OCI-LY3 (cell line): ENCODE measurements around the gene TSPAN14.

Experiments used
- EZH2phosphoT487 ChIP-seq: fragments of 200-600 bp; shearing (Covaris generic); IDR thresholded peaks from 2 replicates; pipeline ENCODE4 v1.6.1; 2018; ENCODE audit warnings: antibody characterized with exemption, mixed run types, low read depth
- TF ChIP-seq, protein P1 (sequence below): fragments of 200-600, 300-600 bp; sonication (generic); IDR thresholded peaks from 2 replicates; pipeline ENCODE4 v1.5.1; 2014; ENCODE audit warnings: antibody characterized with exemption, low read length, low read depth

DNA sequence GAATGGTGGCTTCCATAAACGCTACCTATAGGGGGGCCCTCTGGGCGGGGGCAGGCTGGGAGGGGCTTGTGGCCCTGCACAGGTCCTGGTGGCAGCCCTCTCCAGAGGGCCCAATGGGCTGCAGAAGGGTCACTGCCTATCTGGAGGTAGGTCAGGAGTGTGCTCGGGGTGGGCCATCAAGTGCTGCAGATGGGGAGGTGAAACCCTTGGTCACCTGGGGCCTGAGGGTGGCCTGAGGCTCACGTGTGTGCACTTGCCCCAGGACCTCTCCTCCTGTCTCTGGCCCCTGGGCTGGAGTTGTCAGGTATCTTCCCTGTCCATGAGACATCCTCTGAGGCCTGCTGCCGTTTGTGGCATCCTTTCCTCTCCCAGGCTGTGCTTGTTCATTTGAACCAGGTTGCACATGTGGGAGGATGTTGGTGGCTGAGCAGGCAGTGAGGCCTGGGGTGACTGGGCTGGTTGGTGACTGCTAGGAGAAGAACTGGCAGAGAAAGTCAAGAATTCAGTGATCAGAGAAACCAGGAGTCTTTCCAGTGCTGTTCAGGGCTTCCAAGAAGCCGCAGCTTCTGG is 62.5 kb downstream of the TSPAN14 start:
- TF ChIP-seq, protein P1, sequence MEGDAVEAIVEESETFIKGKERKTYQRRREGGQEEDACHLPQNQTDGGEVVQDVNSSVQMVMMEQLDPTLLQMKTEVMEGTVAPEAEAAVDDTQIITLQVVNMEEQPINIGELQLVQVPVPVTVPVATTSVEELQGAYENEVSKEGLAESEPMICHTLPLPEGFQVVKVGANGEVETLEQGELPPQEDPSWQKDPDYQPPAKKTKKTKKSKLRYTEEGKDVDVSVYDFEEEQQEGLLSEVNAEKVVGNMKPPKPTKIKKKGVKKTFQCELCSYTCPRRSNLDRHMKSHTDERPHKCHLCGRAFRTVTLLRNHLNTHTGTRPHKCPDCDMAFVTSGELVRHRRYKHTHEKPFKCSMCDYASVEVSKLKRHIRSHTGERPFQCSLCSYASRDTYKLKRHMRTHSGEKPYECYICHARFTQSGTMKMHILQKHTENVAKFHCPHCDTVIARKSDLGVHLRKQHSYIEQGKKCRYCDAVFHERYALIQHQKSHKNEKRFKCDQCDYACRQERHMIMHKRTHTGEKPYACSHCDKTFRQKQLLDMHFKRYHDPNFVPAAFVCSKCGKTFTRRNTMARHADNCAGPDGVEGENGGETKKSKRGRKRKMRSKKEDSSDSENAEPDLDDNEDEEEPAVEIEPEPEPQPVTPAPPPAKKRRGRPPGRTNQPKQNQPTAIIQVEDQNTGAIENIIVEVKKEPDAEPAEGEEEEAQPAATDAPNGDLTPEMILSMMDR, result no peak
- TF ChIP-seq EZH2phosphoT487, result no peak
